GM19452 (cell line): Measurements from ENCODE around the gene TMEM163.
A peak's percentile ranks its signal among the peaks of the same experiment; 100 is the strongest.
"Not testable (repeated sequence)": the region's sequence is repeated elsewhere in the genome, so short reads cannot be mapped to it uniquely, and the experiment has no call there.

Source experiments
- ATAC-seq: cut with Tn5 transposase; IDR thresholded peaks from one replicate; pipeline ENCODE4 v1.9.1; 2021; ENCODE audit not compliant: unreplicated experiment

Gene TMEM163

GRCh38 chr2:134665727-134666506, 52.9 kb downstream of the TMEM163 start:
- ATAC-seq: no peak

DNA sequence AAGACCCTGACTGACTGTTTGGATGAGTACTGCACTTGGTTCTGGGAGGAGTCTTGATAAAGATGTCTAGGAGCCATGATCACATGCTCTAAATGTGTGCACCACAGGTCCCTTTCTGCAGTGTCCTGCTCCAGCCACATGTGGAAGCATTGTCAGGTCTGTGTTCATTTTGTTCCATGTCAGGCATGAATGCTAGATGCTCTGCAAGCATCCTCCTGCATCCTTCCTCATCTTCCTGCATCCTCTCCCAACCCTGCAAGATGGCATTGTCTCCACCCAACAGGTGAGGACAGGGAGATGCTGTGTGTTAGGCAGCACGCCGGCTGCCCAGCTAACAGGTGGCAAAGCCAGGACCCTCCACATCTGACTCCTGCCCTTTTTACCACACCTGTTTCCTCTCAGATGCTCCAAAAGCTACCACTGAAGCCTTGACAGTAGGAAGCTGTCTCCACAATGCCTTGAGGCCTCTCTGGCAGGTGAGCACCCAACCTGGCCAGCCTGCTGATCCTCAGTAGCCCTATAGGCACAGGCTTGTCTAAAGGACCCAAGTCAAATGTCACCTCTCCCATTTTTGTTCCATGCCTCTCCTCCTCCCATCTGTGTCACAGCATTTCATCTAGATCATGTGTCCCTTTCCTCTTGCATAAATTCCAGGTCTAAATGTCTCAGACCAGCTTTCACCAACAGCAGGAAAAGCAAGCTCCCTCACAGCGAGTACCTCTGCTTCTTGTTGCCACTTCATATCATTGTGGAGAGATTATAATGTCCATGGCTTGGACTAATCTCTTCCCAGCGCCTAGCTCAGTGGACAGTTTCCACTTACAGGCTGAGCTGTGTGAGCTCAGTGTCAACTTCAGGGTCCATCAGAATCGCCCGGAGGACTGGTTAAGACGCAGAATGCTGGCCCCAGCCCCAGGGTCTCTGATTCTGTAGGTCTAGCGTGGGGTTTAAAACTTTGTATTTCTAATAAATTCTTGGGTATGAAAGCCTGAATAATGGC, 55.0 kb downstream of the TMEM163 start:
- no peak for ATAC-seq

- no peak for ATAC-seq
These were observed 56.0 kb downstream of the TMEM163 start for GRCh38 chr2:134662751-134663150.

- no peak for ATAC-seq
These were observed 58.0 kb downstream of the TMEM163 start for GRCh38 chr2:134660626-134661402.

DNA sequence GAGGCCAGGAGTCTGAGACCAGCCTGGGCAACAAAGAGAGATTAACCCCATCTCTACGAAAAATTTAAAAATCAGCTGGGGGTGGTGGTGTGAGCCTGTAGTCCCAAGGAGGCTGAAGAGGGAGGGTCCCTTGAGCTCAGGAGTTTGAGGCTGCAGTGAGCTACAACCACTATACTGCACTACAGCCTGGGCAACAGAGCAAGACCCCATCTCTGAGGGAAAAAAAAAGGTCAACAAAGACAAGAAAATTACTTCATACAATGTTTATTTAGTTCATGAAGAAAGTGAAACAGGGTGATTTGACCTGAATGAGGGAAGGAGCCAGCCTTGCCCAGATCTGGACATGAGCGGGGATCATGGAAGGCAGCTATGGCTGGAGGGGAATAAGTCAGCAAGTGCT, 59.1 kb downstream of the TMEM163 start:
- ATAC-seq: no peak

DNA sequence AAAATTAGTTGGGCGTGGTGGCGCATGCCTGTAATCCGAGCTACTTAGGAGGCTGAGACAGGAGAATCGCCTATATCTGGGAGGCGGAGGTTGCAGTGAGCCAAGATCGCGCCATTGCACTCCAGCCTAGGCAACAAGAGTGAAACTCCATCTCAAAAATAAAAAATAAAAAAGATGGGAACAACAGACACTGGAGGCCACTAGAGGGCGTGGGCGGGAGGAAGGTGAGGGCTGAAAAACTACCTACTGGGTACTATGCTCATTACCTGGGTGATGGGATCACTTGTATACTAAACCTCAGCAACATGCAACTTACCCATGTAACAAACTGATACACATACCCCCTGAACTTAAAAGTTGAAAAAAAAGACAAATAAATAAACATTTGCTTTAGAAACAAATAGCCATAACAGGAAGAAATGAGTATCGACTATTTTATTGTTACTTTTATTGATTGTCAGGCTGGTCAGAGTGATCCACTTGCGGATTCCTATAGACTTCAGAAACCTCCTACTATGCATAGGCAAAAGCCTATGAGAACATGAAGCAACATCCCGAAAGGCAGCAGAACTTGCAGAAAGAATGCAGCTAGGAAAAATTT, 61.0 kb downstream of the TMEM163 start:
- ATAC-seq: no peak

GRCh38 chr2:134656391-134656790, 62.4 kb downstream of the TMEM163 start:
- ATAC-seq: not testable (repeated sequence)

GRCh38 chr2:134648586-134648985, 70.2 kb downstream of the TMEM163 start:
- no peak for ATAC-seq

GRCh38 chr2:134647607-134648256, 71.1 kb downstream of the TMEM163 start:
- ATAC-seq: no peak

GRCh38 chr2:134642938-134643337, 75.9 kb downstream of the TMEM163 start:
- ATAC-seq: no peak

GRCh38 chr2:134640494-134640893, 78.3 kb downstream of the TMEM163 start:
- no peak for ATAC-seq

DNA sequence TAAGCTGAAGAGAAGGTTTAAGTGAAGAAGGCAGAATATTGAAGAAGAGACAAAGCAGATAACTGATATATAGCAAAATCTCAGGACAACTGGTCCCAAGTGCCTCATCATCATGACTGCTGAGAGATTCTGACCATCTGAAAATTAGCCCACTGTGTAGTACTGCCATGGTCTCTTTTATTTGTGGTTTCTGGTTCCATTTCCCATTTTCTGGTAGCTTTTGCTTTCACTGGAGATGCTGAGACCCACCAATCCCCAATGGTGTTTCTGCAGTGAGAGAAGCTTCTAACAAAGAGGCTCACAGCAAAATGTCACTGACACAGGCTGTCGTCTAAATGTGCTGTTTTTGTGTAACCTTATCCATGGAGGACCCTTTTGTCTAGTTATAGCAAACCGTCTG, 79.5 kb downstream of the TMEM163 start:
- no peak for ATAC-seq

GRCh38 chr2:134636714-134637113, 82.1 kb downstream of the TMEM163 start:
- no peak for ATAC-seq

- ATAC-seq: no peak
These were observed 84.6 kb downstream of the TMEM163 start for GRCh38 chr2:134634054-134634753.

GRCh38 chr2:134630504-134631159, 88.2 kb downstream of the TMEM163 start:
- no peak for ATAC-seq

DNA sequence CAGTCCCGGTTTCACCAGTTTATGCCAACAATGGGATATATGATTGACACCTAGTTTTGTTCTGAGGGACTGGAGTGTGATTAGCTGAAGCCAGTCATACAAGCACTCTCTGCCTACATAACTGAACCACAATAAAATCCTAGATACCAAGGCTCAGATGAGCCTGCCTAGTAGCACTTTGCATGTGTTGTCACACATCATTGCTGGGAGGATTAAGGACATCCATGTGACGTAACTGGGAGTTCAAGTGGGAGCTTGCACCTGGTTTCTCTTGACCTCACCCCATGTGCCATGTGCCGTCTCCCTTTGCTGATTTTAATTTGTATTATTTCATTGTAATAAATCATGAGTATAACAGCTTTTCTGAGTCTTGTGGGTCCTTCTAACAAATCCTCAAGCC, 90.3 kb downstream of the TMEM163 start:
- no peak for ATAC-seq

- ATAC-seq: no peak
These were observed 92.0 kb downstream of the TMEM163 start for GRCh38 chr2:134626781-134627180.

- ATAC-seq: no peak
These were observed 93.5 kb downstream of the TMEM163 start for GRCh38 chr2:134625311-134625710.

- ATAC-seq: peak; percentile 96
These were observed 95.0 kb downstream of the TMEM163 start for GRCh38 chr2:134623796-134624195.
